ENCODE measurements around the gene DCUN1D5. TPM values are rescaled to one million over a fixed set of nuclear protein-coding genes. Genes with fewer than 3 reads are reported as not detected.

Gene DCUN1D5
- total and polyA plus RNA-seq, 2 of the 13 experiments (the other 11 are each of a cell fraction or from before 2014, with no cell fraction given) = 32.9 to 46.7 TPM

DNA sequence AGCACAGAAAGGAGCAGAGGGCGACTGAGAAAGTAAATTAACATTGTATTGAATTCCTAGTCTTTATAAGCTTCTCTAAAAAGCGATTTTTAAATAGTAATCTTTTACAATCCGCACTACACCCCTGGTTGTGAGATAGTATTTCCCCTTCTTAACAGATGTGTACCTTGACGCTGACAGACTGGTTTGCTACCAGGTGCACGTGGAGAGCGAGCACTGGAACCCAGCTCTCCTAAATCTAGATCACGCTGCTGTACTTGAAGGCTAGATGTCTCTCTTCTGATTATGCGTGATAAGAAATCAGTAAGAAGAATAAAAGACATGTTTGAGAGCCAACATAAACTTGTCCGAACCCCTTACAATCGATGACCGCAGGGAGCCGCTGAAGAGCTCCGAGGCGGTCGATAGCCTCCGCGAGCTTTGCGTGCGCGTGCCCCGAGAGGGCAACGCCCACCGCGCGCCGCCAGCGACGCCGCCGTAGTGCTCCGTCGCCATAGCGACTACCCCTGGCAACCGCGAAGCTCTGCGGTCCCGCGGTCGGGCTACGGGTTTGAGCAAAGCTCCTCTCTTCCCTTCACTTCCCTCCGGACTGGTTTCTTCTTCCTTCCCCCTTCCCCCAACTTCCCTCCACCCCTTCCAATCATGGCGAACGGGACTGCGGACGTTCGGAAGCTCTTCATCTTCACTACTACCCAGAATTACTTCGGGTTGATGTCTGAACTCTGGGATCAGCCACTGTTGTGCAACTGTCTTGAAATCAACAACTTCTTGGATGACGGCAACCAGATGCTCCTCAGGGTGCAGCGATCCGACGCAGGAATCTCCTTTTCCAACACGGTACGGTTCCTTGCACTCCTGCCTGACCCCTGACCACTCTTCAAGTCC, 17.2 kb upstream of the DCUN1D5 start, which contains the start of gene DYNC2H1 (continued):
- TF ChIP-seq, protein P1, sequence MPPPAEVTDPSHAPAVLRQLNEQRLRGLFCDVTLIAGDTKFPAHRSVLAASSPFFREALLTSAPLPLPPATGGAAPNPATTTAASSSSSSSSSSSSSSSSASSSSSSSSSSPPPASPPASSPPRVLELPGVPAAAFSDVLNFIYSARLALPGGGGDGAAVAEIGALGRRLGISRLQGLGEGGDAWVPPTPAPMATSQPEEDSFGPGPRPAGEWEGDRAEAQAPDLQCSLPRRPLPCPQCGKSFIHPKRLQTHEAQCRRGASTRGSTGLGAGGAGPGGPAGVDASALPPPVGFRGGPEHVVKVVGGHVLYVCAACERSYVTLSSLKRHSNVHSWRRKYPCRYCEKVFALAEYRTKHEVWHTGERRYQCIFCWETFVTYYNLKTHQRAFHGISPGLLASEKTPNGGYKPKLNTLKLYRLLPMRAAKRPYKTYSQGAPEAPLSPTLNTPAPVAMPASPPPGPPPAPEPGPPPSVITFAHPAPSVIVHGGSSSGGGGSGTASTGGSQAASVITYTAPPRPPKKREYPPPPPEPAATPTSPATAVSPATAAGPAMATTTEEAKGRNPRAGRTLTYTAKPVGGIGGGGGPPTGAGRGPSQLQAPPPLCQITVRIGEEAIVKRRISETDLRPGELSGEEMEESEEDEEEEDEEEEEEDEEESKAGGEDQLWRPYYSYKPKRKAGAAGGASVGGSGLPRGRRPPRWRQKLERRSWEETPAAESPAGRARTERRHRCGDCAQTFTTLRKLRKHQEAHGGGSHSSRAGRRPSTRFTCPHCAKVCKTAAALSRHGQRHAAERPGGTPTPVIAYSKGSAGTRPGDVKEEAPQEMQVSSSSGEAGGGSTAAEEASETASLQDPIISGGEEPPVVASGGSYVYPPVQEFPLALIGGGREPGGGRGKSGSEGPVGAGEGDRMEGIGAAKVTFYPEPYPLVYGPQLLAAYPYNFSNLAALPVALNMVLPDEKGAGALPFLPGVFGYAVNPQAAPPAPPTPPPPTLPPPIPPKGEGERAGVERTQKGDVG (CRISPR knock-in tag; IDR thresholded peaks at IDR 0.05; ENCODE audit: borderline replicate concordance) = no peak
- TF ChIP-seq, protein P2, sequence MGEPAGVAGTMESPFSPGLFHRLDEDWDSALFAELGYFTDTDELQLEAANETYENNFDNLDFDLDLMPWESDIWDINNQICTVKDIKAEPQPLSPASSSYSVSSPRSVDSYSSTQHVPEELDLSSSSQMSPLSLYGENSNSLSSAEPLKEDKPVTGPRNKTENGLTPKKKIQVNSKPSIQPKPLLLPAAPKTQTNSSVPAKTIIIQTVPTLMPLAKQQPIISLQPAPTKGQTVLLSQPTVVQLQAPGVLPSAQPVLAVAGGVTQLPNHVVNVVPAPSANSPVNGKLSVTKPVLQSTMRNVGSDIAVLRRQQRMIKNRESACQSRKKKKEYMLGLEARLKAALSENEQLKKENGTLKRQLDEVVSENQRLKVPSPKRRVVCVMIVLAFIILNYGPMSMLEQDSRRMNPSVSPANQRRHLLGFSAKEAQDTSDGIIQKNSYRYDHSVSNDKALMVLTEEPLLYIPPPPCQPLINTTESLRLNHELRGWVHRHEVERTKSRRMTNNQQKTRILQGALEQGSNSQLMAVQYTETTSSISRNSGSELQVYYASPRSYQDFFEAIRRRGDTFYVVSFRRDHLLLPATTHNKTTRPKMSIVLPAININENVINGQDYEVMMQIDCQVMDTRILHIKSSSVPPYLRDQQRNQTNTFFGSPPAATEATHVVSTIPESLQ (CRISPR knock-in tag; conservative IDR thresholded peaks at IDR 0.05) = no peak
- TF ChIP-seq ARNT (IDR thresholded peaks at IDR 0.05) (no peak), POLR2AphosphoS5 (IDR thresholded peaks at IDR 0.05; ENCODE audit: low read depth, low read length) (no peak), ZZZ3 (CRISPR knock-in tag; IDR thresholded peaks at IDR 0.05; ENCODE audit: borderline replicate concordance) (no peak), ZFX (CRISPR knock-in tag; IDR thresholded peaks at IDR 0.05; ENCODE audit: low read depth) (no peak), NFKB2 (CRISPR knock-in tag; IDR thresholded peaks at IDR 0.05; ENCODE audit: borderline replicate concordance) (peak; percentile 73; the same call in 1 of the 2 replicates), RBM22 (optimal IDR thresholded peaks at IDR 0.05; ENCODE audit: low read length) (peak; percentile 99), ZSCAN31 (CRISPR knock-in tag; IDR thresholded peaks at IDR 0.05; ENCODE audit: low read depth) (no peak), ZNF547 (CRISPR knock-in tag; IDR thresholded peaks at IDR 0.05) (no peak), KLF12 (CRISPR knock-in tag; IDR thresholded peaks at IDR 0.05; ENCODE audit: borderline replicate concordance) (peak; percentile 98)
- TF ChIP-seq, protein P3, sequence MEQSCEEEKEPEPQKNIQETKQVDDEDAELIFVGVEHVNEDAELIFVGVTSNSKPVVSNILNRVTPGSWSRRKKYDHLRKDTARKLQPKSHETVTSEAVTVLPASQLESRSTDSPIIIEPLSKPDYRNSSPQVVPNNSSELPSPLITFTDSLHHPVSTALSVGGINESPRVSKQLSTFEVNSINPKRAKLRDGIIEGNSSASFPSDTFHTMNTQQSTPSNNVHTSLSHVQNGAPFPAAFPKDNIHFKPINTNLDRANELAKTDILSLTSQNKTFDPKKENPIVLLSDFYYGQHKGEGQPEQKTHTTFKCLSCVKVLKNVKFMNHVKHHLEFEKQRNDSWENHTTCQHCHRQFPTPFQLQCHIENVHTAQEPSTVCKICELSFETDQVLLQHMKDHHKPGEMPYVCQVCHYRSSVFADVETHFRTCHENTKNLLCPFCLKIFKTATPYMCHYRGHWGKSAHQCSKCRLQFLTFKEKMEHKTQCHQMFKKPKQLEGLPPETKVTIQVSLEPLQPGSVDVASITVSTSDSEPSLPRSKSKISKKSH (CRISPR knock-in tag; IDR thresholded peaks at IDR 0.05; ENCODE audit: borderline replicate concordance) = no peak
- TF ChIP-seq, protein P4, sequence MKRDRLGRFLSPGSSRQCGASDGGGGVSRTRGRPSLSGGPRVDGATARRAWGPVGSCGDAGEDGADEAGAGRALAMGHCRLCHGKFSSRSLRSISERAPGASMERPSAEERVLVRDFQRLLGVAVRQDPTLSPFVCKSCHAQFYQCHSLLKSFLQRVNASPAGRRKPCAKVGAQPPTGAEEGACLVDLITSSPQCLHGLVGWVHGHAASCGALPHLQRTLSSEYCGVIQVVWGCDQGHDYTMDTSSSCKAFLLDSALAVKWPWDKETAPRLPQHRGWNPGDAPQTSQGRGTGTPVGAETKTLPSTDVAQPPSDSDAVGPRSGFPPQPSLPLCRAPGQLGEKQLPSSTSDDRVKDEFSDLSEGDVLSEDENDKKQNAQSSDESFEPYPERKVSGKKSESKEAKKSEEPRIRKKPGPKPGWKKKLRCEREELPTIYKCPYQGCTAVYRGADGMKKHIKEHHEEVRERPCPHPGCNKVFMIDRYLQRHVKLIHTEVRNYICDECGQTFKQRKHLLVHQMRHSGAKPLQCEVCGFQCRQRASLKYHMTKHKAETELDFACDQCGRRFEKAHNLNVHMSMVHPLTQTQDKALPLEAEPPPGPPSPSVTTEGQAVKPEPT (CRISPR knock-in tag; IDR thresholded peaks at IDR 0.05; ENCODE audit: low read depth) = no peak
- TF ChIP-seq, protein P5, sequence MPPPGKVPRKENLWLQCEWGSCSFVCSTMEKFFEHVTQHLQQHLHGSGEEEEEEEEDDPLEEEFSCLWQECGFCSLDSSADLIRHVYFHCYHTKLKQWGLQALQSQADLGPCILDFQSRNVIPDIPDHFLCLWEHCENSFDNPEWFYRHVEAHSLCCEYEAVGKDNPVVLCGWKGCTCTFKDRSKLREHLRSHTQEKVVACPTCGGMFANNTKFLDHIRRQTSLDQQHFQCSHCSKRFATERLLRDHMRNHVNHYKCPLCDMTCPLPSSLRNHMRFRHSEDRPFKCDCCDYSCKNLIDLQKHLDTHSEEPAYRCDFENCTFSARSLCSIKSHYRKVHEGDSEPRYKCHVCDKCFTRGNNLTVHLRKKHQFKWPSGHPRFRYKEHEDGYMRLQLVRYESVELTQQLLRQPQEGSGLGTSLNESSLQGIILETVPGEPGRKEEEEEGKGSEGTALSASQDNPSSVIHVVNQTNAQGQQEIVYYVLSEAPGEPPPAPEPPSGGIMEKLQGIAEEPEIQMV (CRISPR knock-in tag; IDR thresholded peaks at IDR 0.05; ENCODE audit: low read depth) = no peak; the same call in 1 of the 2 replicates
- TF ChIP-seq, protein P6, sequence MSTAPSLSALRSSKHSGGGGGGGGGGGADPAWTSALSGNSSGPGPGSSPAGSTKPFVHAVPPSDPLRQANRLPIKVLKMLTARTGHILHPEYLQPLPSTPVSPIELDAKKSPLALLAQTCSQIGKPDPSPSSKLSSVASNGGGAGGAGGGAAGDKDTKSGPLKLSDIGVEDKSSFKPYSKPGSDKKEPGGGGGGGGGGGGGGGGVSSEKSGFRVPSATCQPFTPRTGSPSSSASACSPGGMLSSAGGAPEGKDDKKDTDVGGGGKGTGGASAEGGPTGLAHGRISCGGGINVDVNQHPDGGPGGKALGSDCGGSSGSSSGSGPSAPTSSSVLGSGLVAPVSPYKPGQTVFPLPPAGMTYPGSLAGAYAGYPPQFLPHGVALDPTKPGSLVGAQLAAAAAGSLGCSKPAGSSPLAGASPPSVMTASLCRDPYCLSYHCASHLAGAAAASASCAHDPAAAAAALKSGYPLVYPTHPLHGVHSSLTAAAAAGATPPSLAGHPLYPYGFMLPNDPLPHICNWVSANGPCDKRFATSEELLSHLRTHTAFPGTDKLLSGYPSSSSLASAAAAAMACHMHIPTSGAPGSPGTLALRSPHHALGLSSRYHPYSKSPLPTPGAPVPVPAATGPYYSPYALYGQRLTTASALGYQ (CRISPR knock-in tag; IDR thresholded peaks at IDR 0.05) = no peak
